ENCODE results near the gene PPP1R12C.
A peak's percentile ranks its signal among the peaks of the same experiment; 100 is the strongest.
"Not testable (repeated sequence)": the region's sequence is repeated elsewhere in the genome, so short reads cannot be mapped to it uniquely, and the experiment has no call there.

The PPP1R12C gene

DNA sequence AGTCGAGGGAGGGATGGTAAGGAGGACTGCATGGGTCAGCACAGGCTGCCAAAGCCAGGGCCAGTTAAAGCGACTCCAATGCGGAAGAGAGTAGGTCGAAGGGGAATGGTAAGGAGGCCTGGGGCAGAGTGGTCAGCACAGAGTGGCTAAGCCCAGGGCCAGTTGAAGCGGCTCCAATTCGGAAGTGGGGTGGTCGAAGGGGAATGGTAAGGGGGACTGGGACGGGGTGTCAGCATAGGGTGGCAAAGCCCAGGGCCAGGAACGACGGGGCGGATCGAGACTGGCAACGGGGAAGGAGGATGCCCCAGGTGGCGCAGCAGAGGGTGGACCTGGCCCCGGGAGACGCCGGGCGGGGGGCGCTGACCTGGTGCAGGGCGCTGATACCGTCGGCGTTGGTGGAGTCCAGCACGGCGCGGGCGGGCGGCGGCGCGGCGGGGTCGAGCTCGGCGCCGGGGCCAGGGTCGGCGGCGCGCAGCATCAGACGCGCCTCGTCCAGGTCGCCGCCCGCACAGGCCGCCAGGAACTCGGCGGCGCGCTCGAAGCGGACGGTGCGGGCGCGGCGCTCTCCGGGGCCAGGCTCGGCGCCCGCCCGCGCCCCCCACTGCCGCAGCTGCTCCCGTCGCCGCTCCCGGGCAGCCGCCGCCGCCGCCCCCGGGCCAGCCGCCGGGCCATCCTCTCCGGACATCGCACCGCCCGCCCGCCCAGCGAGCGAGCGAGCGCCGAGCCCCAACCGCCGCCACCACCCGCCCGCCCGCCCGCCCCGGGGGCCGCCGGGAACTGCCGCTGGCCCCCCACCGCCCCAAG, at the start of gene PPP1R12C:
Gene PPP1R12C (minus strand): TSS at position 779 of the 804 bp plus-strand sequence. CDS start 94 bp downstream, at position 685.
- no peak for DNase-seq

DNA sequence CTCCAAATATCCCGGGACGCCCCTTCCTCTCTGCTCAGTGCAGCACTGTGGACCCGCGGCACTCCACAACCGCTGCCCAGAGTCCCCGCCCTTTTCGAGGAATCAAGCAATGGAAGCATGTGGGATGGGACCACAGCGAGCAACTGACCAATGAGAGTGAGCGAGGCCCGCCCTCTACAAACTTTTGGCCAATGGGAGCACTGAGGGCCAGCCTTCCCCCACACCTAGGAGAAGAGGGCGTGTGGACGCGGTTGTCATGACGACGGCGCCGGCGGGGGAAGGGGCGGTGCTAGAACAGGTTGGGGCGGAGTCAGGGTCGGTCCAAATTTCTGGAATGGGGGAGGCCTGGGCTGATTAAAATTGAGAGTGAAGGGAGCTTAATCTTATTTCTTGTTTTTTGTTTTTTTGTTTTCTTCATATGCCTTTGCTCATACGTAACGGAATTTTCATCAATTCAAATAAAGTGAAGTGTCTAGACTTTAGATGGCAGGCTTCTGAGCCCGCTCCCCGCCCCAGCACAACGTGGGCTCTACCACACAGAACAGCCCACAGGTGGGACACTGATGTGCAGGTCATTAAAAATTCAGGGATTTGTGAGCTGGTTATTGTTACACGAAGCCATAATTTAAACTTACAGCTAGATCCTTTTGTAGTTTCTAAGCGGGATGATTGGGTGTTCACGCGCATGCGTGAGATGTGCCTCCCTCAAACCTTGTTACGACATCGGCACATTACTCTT, 49.3 kb upstream of the PPP1R12C start, which contains the start of gene DNAAF3:
Gene DNAAF3 (minus strand): TSS at position 84 of the 739 bp plus-strand sequence. CDS start 200 bp downstream, outside the sequence.
- peak; percentile 88 for DNase-seq

DNA sequence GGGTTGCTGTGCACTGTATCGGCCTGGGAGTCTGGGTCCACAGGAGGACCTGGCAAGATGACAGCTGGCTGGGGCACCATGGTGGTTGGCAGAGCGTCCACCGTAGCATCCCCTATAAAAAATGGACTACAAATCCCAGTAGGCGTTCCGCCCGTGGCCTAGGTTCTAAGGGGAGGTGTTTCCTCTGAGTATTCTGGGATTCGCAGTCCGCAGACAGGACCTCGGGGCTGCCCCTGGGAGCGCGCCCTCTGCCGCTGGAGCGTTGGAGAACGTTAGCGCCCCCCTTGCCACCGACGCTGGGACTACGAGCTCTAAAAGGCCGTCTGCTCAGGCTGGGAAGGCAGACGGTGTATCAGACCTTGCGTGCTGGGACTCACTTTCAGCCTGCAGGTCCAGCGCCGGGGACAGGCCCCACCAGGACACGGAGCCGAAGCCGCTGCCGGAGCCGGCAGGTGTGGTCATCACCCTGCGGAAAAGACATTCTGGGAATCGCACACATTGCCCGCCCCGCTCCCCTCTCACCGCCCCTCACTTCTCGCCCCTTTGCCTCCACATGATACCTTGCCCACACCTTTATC, 48.6 kb upstream of the PPP1R12C start:
- peak; percentile 50 for DNase-seq

GRCh38 chr19:55161571-55162322, 44.3 kb upstream of the PPP1R12C start:
- no peak for DNase-seq

DNA sequence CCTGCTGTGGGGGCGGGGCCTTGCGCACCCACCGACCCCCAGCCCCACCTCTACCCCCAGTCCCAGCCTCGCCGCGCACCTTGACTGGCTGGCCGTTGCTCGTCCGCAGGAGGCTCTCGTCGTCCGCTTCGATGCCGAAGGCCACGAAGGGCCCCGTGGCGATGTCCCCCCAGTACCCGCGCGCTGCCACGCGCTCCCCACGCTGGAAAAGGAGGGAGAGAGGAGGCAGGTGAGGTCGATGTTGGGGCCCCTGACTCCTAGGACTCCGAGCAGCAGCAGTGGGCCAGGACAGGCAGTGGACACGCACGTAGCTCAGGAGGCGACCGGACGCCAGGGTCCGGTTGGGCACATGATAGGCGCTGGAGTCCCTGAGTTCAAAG, 43.5 kb upstream of the PPP1R12C start:
- DNase-seq: no peak

DNA sequence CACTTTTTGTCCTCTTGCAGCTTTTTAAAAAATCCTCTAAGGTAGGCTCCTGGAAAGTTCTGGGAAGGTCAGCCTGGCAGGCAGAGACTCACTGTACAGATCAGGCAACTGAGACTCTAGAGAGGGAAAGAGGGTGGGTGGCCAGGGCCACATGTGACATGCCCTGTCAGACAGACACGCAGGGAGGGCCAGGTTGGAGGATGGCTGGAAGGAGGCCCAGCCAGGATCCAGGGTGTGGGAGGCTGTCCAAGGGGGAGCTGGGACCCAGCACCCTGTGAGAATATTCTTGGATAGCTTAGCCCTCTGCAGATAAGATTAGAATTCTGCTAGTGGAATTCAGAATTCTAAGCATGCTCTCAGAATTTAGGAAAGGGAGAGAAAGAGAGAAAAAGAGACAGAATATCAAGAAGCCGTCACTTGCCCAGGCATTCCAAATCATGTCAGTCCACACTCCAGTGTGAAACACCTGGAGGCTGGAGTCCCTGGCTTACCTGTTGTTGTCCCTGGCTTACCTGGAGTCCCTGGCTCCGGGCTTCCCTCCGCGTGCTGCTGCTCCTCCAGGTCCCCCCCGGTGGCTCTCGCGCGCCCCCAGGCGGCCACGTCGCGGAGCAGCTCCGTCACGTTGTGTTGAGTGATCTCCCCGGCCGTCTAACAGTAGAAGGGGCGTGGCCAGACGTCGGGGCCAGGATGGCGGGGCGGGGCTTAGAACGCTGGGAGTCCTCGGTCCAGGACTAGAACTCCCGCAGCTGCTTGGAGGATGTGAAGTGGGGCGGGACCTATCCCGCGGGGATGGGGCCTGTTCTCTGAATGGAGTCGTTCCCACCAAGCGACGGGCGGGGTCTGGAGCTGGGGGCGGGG, 42.9 kb upstream of the PPP1R12C start:
- peak; percentile 91 for DNase-seq

- no peak for DNase-seq
Measured at GRCh38 chr19:55158848-55159749, 41.7 kb upstream of the PPP1R12C start.

DNA sequence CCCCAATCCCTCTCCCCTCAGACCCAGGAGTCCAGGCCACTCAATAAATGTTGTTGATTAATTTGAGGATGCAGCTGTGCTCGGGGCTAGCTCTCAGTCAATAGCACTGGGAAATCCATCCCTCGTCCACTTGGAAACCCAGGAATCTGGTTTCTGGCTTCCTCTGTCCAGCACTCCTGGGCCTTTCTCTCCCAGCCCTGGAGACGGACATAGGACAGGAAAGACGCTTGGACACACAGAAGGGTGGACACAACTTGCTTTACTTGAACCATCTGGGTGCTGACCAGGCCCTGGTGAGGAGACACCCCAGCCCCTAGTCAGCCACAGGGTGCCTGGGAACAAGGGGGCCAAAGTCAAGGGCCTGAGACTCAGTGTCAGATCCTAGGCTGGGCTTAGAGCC, 41.0 kb upstream of the PPP1R12C start:
- no peak for DNase-seq

- DNase-seq: no peak
Measured at GRCh38 chr19:55157064-55157908, 39.8 kb upstream of the PPP1R12C start, which contains the start of gene TNNI3. Gene TNNI3 (minus strand): TSS chr19:55157732. CDS start chr19:55157589, 143 bp downstream.

- DNase-seq: peak; percentile 37
Measured at GRCh38 chr19:55156202-55157063, 39.0 kb upstream of the PPP1R12C start.

GRCh38 chr19:55155784-55156183, 38.3 kb upstream of the PPP1R12C start:
- DNase-seq: not testable (repeated sequence)

- no peak for DNase-seq
Measured at GRCh38 chr19:55153652-55154264, 36.3 kb upstream of the PPP1R12C start.

DNA sequence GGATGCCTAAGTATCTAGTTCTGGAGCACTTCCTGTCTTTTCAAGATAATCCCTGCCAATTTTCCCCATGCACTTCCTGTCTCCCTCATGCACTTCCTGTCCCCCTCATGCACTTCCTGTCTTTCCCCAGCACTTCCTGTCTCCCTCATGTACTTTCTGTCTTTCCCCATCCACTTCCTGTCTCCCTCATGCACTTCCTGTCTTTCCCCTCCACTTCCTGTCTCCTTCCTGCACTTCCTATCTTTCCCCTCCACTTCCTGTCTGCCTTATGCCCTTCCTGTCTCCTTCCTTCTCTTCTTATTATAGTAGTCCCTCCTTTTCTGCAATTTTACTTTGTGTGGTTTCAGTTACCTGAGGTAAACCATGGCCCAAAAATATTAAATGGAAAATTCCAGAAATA, 34.6 kb upstream of the PPP1R12C start:
- DNase-seq: no peak

- DNase-seq: no peak
Measured at GRCh38 chr19:55149078-55150003, 31.9 kb upstream of the PPP1R12C start, which contains the start of gene TNNT1. Gene TNNT1 (minus strand): TSS chr19:55149206. CDS start chr19:55147157, 2,049 bp downstream.

GRCh38 chr19:55147545-55148251, 30.3 kb upstream of the PPP1R12C start:
- no peak for DNase-seq

GRCh38 chr19:55146705-55147273, 29.4 kb upstream of the PPP1R12C start:
- DNase-seq: no peak
